Measurements from ENCODE around the gene PPP2R2D.

- TF ChIP-seq, protein P1, sequence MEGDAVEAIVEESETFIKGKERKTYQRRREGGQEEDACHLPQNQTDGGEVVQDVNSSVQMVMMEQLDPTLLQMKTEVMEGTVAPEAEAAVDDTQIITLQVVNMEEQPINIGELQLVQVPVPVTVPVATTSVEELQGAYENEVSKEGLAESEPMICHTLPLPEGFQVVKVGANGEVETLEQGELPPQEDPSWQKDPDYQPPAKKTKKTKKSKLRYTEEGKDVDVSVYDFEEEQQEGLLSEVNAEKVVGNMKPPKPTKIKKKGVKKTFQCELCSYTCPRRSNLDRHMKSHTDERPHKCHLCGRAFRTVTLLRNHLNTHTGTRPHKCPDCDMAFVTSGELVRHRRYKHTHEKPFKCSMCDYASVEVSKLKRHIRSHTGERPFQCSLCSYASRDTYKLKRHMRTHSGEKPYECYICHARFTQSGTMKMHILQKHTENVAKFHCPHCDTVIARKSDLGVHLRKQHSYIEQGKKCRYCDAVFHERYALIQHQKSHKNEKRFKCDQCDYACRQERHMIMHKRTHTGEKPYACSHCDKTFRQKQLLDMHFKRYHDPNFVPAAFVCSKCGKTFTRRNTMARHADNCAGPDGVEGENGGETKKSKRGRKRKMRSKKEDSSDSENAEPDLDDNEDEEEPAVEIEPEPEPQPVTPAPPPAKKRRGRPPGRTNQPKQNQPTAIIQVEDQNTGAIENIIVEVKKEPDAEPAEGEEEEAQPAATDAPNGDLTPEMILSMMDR (IDR thresholded peaks at IDR 0.05), result no peak
- no peak for TF ChIP-seq ZFX (IDR thresholded peaks at IDR 0.05; ENCODE audit: borderline replicate concordance)
Measured at GRCh38 chr10:131898061-131898460, 2.7 kb upstream of the PPP2R2D start.

All from 22Rv1 (cell line).